CD4-positive, alpha-beta T cell treated with Interleukin-2 at 100 ng/mL for 4 hours (primary cell): ENCODE data around the gene RERE.
"Not testable (repeated sequence)": the region's sequence is repeated elsewhere in the genome, so short reads cannot be mapped to it uniquely, and the experiment has no call there.

Experiments
- DNase-seq: peaks from one replicate; pipeline ENCODE4 v3.0.0-alpha.2; 2020; ENCODE audit warnings: low spot score

The RERE gene

DNA sequence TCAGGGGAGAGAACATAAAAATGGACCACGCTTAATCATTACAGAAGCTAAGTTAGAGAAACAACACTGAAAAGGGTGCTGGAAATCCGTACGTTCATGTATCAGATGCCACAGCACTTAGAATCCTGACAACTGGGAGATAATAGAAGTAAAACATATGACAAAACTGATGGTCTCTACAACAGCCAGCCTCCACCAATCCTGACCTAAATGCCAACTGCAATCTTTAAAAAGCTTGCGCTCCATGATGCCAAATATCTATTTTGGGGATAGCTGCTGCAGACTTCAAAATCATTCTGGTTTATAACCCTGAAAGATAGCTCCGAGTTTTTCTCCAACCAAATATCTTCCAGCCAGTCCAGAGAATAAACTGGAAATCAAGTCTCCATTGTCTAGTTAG lies 178.3 kb downstream of the RERE start:
- DNase-seq = no peak

DNA sequence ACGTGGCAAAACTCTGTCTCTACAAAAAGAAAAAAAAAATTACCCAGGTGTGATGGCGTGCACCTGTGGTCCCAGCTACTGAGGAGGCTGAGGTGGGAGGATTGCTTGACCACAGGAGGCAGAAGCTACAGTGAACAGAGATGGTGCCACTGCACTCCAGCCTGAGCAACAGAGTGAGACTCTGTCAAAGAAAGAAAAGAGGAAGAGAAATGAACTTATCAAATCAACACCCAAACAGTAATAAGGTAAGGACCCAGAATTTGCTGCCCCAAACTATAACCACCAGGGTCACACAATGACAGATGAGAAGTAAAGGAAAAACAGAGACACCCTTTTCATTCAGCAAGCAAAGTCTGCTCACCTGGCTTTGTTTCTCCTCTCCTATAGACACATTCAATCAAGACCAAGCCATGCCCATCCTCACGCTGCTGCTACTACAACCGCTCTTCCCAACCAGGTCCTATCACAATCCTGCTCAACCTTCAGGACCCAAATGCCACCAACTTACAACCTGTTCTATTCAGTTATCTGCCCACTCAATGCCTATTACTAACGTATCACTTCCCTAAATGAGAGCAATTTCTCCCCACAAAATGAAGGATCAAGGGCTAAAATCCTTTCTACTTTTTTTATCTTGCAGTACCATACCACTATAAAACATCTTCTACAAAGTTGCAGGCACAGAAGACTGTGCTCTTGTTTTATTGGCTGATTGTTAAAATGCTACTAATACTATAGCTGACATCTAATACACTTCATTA lies 183.5 kb downstream of the RERE start:
- DNase-seq = no peak

DNA sequence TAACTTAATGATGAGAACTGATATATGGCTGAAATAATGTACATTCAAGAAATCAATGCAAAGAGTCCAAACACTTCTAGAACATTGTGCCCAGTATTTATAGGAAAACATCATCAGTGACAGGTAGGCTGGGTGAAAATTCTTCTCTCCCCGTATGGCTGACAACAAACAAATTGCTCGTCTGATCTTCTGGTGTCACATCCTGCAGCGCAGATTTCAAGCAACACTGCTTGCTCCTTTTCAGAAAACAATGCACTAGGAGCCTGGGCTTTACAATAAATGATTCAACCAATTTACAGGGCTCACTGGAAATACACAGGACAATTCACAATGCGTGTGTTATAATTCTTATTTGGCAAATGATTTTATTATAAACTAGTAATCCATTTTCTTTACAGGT lies 185.3 kb downstream of the RERE start:
- DNase-seq = no peak

DNA sequence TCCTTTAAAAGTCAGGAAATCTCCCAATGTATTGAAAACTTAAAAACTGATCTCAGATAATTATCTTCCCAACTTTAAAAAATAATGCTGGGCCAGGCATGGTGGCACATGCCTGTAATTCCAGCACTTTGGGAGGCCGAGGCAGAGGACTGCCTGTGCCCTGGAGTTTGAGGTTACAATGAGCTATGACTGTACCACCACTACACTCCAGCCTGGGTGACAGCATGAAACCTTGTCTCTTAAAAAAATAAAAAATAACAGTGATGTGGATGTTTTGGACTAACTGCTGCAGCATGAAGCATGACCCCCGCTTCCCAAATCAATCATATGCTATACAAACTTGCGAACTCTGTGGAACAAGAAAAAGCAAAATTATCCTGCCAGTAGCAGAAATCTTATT lies 186.3 kb downstream of the RERE start:
- DNase-seq = no peak

DNA sequence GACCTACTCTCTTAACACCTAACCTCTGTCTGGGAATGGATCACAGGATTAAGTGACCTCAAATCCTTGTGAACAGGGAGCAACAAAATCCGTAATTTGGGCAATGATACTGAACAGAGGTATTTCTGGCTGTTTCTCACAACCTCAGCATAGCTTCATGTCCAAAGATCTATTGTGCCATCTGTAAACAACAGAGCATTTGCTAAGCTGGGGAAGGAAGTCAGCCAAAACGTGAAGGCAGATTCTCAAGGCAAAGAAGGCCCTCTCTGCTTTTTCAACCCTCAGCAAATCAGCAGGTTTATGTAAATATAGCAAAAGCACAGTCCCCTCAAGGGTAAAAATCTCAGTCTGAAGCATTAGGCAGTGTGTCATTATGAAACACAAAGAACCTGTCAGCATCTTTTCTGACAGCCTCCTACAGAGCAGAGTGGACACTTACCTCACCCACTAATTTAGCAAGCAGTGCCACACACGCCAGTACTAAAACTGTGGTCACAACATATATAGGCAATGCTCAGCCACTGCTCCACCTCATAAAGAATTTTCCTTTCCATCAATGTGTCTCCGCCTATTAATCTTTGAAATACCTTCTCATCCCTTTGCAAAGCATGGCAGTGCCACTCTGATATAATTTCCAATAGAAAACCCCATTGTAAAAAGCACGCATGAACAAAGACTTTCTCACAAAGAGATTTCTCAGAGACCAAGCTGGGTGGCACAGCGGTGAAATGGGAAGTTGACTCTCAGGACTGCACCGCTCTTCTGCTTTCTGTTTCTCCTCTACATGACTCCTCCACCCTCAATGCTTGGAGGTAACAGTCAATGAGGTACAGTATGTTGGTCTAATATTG lies 188.0 kb downstream of the RERE start:
- DNase-seq = no peak

DNA sequence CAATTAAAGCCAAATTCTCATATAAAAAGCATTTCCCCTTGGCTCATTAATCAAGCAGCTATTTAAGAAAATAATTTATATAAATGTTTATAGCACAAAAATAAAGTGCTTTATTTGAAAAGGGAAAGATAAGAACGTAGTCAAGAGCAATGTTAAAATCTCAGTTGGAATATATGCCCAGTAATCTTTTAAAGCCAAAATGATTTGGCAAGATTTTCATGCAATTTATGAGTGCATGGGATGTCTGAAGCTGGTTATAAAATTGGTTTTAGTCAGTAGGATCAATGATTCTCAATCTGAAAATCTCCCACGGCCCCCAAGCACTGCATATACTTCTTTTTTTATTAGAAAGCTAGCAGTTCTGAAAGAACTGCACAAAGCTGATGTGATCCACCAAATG lies 188.8 kb downstream of the RERE start:
- no peak for DNase-seq

DNA sequence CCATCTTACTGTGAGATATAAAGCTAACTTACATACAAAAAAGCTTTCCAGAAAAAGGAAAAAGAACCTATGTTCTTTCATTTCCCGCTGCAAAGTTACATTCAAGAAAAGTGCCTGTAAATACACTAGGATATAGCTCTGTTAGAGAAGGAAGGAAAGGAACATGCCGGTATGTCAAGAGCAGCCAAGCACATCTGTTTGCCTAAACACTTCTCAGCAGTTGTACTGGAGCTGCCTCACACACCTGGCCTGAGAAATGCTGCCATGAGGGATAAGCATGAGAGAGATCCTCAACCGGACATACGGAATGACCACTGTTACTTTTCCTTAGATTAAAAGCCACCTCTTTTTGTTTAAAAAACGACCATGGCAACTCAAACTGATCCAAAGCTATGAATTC lies 189.7 kb downstream of the RERE start:
- DNase-seq = no peak

DNA sequence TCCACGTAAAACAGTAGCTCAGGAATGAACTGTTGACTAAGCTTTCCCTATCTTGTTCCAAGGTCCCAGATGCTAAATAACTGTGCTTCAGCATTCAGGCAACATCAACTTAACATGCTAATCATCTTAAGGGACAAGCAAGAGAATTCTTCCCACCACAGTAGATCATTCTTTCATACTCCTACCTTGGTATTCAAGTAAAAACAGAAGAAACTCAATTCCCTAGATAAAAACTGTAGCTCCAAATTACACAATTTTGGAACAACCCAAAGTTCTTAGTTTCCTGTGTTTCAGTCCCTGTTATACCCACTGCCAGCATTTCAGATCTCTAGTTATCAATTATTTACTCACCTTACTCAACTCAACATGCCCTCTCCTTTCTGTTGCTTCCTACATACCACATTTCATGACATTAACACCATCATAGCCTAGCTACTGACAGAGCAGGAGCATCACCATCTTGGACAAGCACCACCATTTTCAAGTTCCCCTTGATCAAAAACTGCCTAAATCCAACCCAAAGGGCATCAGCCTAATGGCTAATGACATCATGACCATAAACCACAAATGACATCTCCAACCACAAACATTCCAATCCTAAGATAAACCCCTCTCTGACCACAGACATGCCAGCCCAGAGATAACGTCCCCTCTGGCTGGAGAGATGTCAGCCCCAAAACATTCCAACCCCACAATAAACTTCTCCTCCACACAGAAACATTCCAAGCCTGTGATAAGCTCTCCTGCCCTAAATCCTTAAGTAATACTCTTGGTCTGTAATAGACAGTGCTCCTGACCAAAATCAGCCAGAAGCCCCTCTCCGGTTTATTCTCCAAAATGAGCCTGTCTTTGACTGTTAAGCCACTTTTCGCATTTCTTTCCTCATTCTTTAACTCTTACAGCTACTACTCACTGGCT lies 191.2 kb downstream of the RERE start:
- no peak for DNase-seq

DNA sequence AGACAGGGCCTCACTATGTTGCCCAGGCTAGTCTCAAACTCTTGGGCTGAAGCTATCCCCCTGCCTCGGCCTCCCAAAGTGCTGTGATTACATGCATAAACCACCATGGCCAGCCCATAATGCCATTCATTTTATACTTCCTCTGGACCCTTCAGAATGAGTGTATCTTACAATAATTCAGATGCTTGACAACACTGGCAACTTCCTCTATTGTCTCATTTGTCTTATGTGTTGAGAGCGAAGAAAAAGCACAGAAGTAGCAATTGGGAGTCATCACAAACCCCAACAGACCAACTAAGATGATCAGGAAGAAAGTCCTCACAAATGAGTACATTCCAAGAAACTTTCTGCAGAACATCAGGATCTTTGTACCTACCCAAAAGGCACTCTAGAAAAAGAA lies 191.9 kb downstream of the RERE start:
- DNase-seq = no peak

DNA sequence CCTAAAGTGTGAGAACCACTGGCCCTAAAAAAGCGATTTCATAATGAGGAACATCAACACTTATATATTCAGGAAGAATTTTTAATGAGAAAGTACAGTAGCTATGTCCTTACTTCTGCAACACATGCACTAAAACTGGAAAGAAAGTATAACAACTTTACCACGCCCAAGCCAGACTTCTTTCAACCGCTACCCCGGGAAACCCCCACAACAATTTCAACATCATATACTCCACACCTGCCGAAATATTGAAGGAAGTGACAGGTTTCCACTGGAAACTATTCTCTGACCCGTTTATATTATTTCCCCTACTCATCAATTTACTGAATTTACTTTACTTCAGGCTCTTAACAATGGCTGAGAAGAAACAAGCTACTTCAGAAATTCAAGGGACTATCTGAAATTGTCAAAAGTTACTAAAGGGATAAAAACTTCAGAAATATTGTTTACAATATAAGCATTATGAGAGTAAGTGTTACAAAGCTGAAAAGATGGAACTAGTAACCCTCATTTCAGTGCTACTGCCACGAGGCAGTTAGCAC lies 193.7 kb downstream of the RERE start:
- DNase-seq = not testable (repeated sequence)

DNA sequence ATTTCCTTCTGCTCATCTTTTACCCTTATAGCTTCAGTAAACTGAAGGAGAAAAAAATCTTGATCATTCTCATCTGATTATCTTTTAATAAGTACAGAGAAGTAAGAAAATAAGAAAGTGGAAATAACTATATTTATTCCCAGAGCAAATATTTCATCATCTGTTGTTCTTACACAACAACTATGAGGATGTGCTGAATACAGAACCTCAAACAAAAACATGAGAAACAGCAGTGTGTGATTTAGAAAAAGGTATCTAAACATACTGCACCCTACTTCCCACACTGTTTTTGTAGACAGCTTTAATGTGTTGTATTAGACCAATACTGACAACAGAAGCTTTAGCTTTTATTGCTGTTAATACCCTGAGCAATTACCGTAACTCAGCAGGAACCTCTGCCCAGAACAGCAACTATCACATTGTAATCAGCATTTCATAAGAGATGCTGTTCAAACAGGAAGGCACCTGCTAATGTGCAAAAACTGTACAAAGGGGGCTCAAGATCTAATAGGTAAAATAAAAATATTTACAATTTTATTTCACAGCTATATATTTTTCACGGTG lies 195.6 kb downstream of the RERE start:
- not testable (repeated sequence) for DNase-seq

DNA sequence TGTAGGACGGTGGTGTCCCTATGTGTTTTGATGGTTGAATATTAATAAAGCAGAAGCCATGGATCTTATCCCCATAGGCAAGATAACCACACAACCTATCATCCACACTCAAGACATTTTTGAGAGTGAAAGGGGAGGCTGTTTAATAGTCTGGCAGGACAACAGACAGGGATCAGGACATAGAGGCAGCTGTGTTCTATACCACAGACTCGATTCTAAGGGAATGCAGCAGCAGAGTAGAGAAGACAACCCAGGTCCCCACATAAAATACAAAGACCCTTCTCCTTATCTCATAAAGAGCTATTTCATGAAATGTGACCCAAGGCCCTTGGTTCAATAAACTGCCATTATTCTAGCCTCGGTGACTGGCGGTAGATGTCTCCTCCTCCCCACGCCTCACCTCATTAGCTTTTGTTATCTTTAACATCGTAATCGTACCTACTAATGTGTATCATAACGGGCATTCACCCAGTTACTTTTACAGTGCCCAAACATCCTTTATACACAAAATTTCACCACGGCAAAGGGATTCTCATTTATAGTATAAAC lies 196.3 kb downstream of the RERE start:
- DNase-seq = not testable (repeated sequence)

DNA sequence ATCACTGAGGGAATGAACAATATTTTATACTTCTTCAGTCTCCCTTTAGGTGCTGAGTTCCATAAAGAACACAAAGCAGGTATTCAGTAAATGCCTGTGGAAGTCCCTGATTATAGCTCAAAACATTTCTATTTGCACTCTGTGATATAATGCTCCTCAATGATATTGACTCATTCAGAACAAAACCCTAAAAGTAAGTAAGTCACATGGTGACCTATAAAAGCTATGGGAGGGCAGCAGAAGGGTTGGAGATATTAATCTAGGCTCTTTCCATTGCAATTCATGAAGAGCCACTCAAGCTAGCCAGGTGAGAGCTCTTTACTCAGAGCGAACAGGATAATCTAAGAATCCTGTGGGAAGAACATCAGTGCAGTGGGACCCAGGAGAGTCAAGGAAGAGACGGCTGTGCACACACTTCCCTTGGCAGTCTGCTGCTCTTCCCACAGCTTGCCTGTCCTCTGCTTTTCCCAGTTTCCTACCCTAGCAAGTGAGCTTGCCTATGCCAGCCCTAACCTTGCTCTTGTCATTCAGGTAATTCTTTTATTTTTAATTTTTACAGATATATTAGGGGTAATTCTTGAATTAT lies 197.4 kb downstream of the RERE start:
- DNase-seq = not testable (repeated sequence)

DNA sequence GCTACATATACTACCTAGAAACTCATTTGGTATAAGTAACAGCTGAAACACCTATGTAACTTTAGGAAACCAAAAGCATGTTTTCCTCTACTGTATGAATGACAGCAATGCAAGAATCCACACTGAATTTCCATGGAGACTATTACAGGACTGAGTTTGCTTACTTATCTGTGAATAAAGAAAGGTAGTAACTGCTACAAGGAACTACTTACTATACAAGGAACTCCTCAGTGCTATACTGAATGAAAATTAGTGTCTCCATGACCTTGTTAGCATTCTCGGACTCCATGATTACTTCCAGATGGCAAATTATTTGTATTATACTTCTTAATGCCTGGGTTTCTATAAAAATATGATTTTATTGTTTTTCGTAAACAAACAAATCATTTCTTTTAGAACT lies 198.0 kb downstream of the RERE start:
- not testable (repeated sequence) for DNase-seq

DNA sequence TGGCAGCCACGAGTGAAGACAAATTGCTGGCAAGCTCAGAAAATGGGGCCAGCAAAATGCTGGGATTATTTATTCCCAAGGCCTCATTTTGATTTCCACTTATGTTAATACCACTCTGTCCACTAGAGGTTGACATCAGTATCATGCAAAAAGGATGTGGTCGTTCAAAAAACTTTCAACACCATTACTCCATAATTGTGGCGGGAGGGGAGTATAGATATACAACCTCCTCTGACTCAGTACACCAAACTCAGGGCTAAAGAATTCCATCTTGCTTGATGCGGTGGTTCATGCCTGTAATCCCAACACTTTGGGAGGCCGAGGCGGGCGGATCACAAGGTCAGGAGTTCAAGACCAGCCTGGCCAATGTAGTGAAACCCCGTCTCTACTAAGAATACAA lies 200.6 kb downstream of the RERE start:
- DNase-seq = not testable (repeated sequence)

DNA sequence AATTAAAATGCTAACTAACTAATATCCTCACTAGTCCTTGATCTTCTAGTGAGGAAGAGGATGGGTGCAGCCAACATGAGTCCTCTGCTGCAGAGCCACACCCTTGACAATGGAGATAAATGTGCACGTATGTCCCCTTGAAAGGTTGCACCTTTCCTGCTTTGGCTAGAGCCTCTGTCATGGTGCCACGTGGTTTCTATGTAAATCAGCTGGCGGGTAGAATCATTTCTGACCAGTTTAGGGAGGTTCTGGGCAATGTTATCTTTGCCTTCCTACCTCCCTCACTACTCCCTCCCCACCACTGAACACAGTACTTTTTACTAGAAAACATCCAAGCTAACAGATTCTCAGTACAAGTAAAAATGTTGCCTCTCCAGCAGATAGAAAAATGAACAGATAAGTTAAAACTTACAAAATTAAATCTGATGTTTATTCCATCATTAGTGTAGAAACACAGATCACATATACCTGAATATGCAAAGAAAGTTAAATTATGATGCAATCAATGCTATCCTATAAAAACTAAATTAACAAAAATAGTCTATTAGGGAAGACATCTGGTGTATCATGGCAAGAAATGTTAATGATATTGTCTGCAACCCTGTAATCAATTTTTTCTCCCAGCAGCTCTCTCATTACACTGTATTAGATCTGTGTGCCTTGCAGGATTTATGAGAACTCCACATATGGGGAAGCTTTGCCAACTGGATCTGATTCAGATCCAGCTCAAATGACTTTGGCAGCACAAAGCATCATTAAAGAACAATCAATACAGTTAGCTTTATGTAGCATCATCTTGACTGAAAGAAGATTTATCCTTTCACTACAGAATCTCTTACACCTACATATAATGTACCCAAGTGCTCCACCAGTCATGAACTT lies 205.6 kb downstream of the RERE start:
- not testable (repeated sequence) for DNase-seq

DNA sequence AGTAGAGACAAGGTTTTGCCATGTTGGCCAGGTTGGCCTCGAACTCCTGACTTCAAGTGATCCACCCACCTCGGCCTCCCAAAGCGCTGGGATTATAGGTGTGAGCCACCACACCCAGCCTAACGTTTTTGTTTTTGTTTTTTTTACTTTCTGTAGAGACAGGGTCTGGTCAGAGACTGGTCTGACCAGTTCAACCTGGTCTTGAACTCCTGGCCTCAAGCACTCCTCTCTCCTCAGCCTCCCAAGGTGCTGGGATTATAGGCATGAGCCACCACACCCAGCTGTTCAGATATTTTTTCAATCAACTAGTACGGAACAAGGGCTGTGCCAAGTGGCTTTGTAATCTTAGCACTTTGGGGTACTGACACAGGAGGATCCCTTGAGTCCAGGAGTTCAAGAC lies 209.5 kb downstream of the RERE start:
- no peak for DNase-seq

DNA sequence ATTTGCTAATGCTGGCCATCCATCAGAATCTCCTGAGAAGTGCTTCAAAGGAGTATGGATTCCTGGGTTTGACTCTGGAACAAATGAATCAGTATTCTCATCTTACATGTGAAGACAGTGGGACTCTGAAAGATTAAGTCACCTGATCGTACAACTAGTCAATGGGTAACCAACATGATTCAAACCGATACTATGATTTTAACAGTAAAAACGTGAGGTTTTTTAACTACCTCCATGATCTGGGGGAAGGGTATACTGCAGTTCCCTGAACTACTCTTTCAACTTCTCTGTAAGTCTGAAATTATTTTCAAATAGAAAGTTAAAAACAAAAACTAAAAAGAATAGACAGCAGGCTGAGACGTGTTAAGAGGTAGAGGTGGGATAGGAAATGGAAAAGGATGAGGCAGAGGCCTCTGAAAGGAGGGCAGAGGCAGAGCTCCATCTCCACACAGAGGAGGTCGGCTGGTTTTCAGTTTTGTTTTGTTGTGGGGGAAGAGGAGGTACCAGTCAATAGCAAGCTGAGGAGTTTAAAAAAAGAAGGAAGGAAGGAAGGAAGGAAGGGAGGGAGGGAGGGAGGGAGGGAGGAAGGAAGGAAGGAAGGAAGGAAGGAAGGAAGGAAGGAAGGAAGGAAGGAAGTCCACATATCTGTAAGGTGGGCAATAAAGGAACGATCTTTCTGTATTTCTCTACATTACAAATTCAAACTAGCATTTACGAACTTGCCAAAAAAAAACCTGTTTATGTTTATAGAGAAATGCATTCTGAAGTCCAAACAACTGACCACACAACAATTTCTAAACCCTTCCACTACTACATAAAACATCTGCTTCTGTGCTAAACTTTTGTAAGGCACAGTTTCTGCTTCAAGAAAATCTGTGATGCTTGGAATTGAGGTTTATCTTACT lies 213.1 kb downstream of the RERE start:
- peak; percentile 31 for DNase-seq

DNA sequence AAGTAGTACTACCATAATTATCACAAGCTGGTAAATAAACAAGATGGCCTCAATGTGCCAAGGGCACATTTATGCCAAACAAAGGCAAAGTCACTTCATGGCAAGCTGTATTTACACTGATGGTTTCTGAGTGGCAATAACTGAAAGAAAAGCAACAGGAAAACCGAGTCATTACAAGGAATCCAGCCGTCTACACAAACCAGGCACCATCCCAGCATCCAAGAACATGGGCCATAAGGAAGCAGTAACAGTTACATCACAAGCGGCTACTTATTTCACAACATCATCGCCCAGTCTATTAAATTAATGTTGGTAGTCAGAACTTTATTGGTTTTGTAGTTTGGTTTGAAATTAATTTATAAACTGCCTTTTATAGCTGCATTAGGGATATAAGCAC lies 214.2 kb downstream of the RERE start:
- DNase-seq = no peak
